Upper lobe of left lung (tissue), 6 donors: ENCODE measurements around the gene LRRC23. TPM values are rescaled to one million over a fixed set of nuclear protein-coding genes. Genes with fewer than 3 reads are reported as not detected.

Experiments
- ATAC-seq, 2 donors: fragments of 200-7000 bp; cut with Tn5 transposase; one replicate each; pipeline ENCODE4 v1.9.1; 2022; ENCODE audit warnings: mild to moderate bottlenecking in 2 of 2, moderate library complexity in 2 of 2; ENCODE audit not compliant: low FRiP score in 2 of 2
- DNase-seq, 2 donors: peaks; one replicate each; pipeline ENCODE4 v3.0.0-alpha.2; 2019 to 2020
- H3K27ac ChIP-seq, 4 donors: fragments of 200-600 bp; sonication (generic); one replicate each; pipeline ENCODE4 v1.5.1; 2016 to 2019
- H3K27me3 ChIP-seq, 4 donors: fragments of 200-600 bp; sonication (generic); one replicate each; pipeline ENCODE4 v1.5.1; 2017 to 2019
- H3K36me3 ChIP-seq, 4 donors: fragments of 200-600 bp; sonication (generic); one replicate each; pipeline ENCODE4 v1.5.1; 2016 to 2019
- H3K4me1 ChIP-seq, 4 donors: fragments of 200-600 bp; sonication (generic); one replicate each; pipeline ENCODE4 v1.5.1; 2018 to 2019
- H3K4me3 ChIP-seq, 4 donors: fragments of 200-600 bp; sonication (generic); one replicate each; pipeline ENCODE4 v1.5.1; 2017 to 2019; ENCODE audit warnings: mild to moderate bottlenecking in 2 of 4, moderate library complexity in 1 of 4
- H3K9me3 ChIP-seq, 4 donors: fragments of 200-600 bp; sonication (generic); one replicate each; pipeline ENCODE4 v1.5.1; 2018 to 2019
- CTCF ChIP-seq, 6 experiments: fragments of 450-650 bp in 4 of 6; fragments of 200-600 bp in 2 of 6; sonication (generic) in 2 of 6; IDR thresholded peaks; one replicate each; pipeline ENCODE4 v1.5.1; 2016 to 2019; ENCODE audit warnings: antibody characterized with exemption in 6 of 6
- EP300 ChIP-seq, 4 donors: sonication (generic); formaldehyde crosslinking; IDR thresholded peaks; one replicate each; pipeline ENCODE4 v1.5.1; 2017; ENCODE audit warnings: antibody characterized with exemption in 4 of 4, control low read depth in 2 of 4
- POLR2A ChIP-seq, 4 donors: fragments of 450-650 bp; IDR thresholded peaks; one replicate each; pipeline ENCODE4 v1.5.1; 2016 to 2017; ENCODE audit warnings: antibody characterized with exemption in 4 of 4, mild to moderate bottlenecking in 2 of 4
- POLR2AphosphoS5 ChIP-seq, 2 donors: sonication (generic); formaldehyde crosslinking; IDR thresholded peaks; one replicate each; pipeline ENCODE4 v1.5.1; 2017; ENCODE audit warnings: antibody characterized with exemption in 2 of 2
- WGBS, 2 donors: methylation state at CpG; one replicate each; pipeline ENCODE4 v1.1.5; 2017 to 2018; 5-methylcytosine and 5-hydroxymethylcytosine counted together
- total RNA-seq, 6 donors: library from RNA; depleted of rRNA in 4 of 6; stranded (reverse); fragments of >200 nt in 4 of 6; gene quantifications; one replicate each; pipeline versions ENCODE4 v1.1.0 to v1.2.1, GENCODE V29; 2016 to 2021
- donor health status: DM: no; HTN: no; CAD: no; lungs with moderate emphysema.
- donor health status: DM: no; HTN: yes; CAD: no; lungs with severe emphysema.

The LRRC23 gene
- total RNA-seq, 6 donors from 2014 or later, result 12.0 to 83.2 (median 29.1) TPM

GRCh38 chr12:6943722-6944380 lies 39.2 kb downstream of the LRRC23 start, which contains the start of the genes C12orf57 and RNU7-1:
Gene C12orf57 (plus strand): TSS chr12:6944022. CDS start chr12:6944122, 100 bp downstream.
Gene RNU7-1 (plus strand): TSS chr12:6943816.
- Histone ChIP-seq H3K27ac (peak within 1 kb of the TSS; percentile 93 to 98 (median 93)), H3K4me3 (peak within 1 kb of the TSS; percentile 46 to 75 (median 69))
- peak; percentile 74 to 93 for DNase-seq

DNA sequence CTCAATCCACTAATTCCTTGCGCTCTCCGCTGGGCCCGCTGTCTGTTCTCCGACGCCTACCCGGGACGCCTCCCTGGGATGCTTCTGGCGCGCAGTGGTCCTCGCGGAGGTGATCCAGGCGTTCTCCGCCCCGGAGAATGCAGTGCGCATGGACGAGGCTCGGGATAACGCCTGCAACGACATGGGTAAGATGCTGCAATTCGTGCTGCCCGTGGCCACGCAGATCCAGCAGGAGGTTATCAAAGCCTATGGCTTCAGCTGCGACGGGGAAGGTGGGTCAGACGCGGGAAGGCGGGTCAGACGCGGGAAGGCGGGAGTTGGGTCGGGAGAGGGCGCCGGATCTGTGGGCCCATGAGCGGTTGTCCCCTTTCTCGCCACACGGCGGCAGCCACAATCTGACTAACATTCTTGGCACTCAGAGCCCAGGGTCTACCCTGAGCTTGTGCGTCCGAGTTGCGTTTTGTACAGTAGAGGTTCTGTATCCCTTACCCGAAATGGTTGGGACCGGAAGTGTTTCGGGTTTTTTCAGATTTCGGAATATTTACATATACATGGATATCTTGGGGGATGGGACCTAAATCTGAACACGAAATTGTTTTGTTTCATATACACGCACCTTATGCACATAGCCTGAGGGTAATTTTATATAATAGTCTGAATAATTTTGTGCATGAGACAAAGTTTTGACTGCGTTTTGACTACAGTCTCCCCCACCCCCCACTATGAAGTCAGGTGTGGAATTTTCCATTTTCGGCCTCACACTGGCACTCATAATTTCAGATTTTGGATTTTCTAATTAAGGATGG lies 40.0 kb downstream of the LRRC23 start:
- H3K4me1 ChIP-seq, result peaks cover 24 to 52% (median 38%) of the 10 kb centered on the region in 4 donors
- TF ChIP-seq CTCF (IDR thresholded peaks at IDR 0.05) (peak; percentile 81 to 98 (median 98)), POLR2AphosphoS5 (IDR thresholded peaks at IDR 0.05) (peak; percentile 72 to 81), POLR2A (IDR thresholded peaks at IDR 0.05) (peak in 1 of 4 donors; percentile 23), EP300 (IDR thresholded peaks at IDR 0.05) (no peak)

More at GRCh38 chr12:6943722-6944380, 39.2 kb downstream of the LRRC23 start, which contains the start of the genes C12orf57 and RNU7-1:
- Histone ChIP-seq H3K4me1 (peaks cover 24 to 48% (median 36%) of the 10 kb centered on the region in 4 donors), H3K9me3 (no peaks in the 10 kb centered on the region), H3K27me3 (no peaks in the 10 kb centered on the region), H3K36me3 (peaks cover 0 to 46% (median 14%) of the 10 kb centered on the region in 4 donors)
- 0% methylated on average over 17 to 31 of the region's 31 CpGs for WGBS, 2 donors
- peak; percentile 76 to 78 for ATAC-seq
- no peak for TF ChIP-seq CTCF (IDR thresholded peaks at IDR 0.05)
- peak; percentile 33 to 86 for TF ChIP-seq POLR2AphosphoS5 (IDR thresholded peaks at IDR 0.05)
- peak in 1 of 4 donors; percentile 69 for TF ChIP-seq EP300 (IDR thresholded peaks at IDR 0.05)
- TF ChIP-seq POLR2A (IDR thresholded peaks at IDR 0.05), result peak; percentile 27 to 84 (median 62)

GRCh38 chr12:6945613-6946012 lies 41.0 kb downstream of the LRRC23 start:
- 72 to 89% methylated on average over 1 to 11 of the region's 11 CpGs for WGBS, 2 donors
- peaks cover 0 to 32% (median 13%) of the 10 kb centered on the region in 4 donors for H3K36me3 ChIP-seq
- no peak for DNase-seq
- ATAC-seq, result no peak
- H3K27ac ChIP-seq, result peak overlapping the region; percentile 59 to 98 (median 93)
- peak overlapping the region in 2 of 4 donors; percentile 49 to 51 for H3K4me3 ChIP-seq
- peaks cover 24 to 63% (median 41%) of the 10 kb centered on the region in 4 donors for H3K4me1 ChIP-seq
- no peaks in the 10 kb centered on the region for H3K9me3 ChIP-seq
- no peak for TF ChIP-seq CTCF (IDR thresholded peaks at IDR 0.05)
- no peaks in the 10 kb centered on the region for H3K27me3 ChIP-seq

More for the DNA sequence above, 40.0 kb downstream of the LRRC23 start:
- H3K36me3 ChIP-seq, result peaks cover 0 to 42% (median 13%) of the 10 kb centered on the region in 4 donors
- 2 to 9% methylated on average over 13 to 48 of the region's 48 CpGs for WGBS, 2 donors
- H3K27me3 ChIP-seq, result no peaks in the 10 kb centered on the region
- H3K9me3 ChIP-seq, result no peaks in the 10 kb centered on the region
- ATAC-seq (peak; percentile 91), DNase-seq (peak; percentile 93 to 96)
- H3K4me3 ChIP-seq, result peak overlapping the region; percentile 46 to 75 (median 69)
- H3K27ac ChIP-seq, result peak overlapping the region; percentile 93 to 98 (median 93)

- TF ChIP-seq EP300 (IDR thresholded peaks at IDR 0.05) (no peak), POLR2AphosphoS5 (IDR thresholded peaks at IDR 0.05) (peak; percentile 53 to 97), POLR2A (IDR thresholded peaks at IDR 0.05) (peak in 2 of 4 donors; percentile 81 to 83), CTCF (IDR thresholded peaks at IDR 0.05) (peak in 3 of 6 experiments; percentile 29 to 31 (median 29))
- no peaks in the 10 kb centered on the region for H3K27me3 ChIP-seq
- H3K4me1 ChIP-seq, result peaks cover 24 to 67% (median 43%) of the 10 kb centered on the region in 4 donors
- peak overlapping the region in 3 of 4 donors; percentile 32 to 51 (median 49) for H3K4me3 ChIP-seq
- H3K27ac ChIP-seq, result peak overlapping the region; percentile 59 to 98 (median 93)
- ATAC-seq, result peak; percentile 18 to 89
- peaks cover 0 to 25% (median 8%) of the 10 kb centered on the region in 4 donors for H3K36me3 ChIP-seq
- WGBS, 2 donors, result 25 to 38% methylated on average over 24 to 31 of the region's 32 CpGs
- H3K9me3 ChIP-seq, result no peaks in the 10 kb centered on the region
- peak; percentile 95 to 97 for DNase-seq
Measured at GRCh38 chr12:6946033-6946919, 41.7 kb downstream of the LRRC23 start.
